Tibial artery (tissue), 4 donors: ENCODE data around the gene FLNA.

Source experiments
- DNase-seq, 2 donors: peaks; one replicate each; pipeline ENCODE4 v3.0.0-alpha.2; 2019
- H3K27ac ChIP-seq, 2 donors: fragments of 200-600 bp; sonication (generic) in 1 of 2; 1 replicate in 1 of 2; 2 replicates in 1 of 2; pipeline ENCODE4 v1.5.1; 2018 to 2019; ENCODE audit warnings: mild to moderate bottlenecking in 1 of 2
- H3K27me3 ChIP-seq, 2 donors: fragments of 200-600 bp; sonication (generic) in 1 of 2; one replicate each; pipeline versions ENCODE4 v1.5.1 to v1.6.0; 2016 to 2019
- H3K36me3 ChIP-seq, 3 donors: fragments of 200-600 bp; sonication (generic) in 2 of 3; one replicate each; pipeline ENCODE4 v1.5.1; 2016 to 2019; ENCODE audit warnings: mild to moderate bottlenecking in 2 of 3
- H3K4me1 ChIP-seq, 4 donors: fragments of 200-600 bp; sonication (generic) in 2 of 4; 1 replicate in 3 of 4; 2 replicates in 1 of 4; pipeline ENCODE4 v1.5.1; 2016 to 2019
- H3K4me3 ChIP-seq, 2 donors: fragments of 200-600 bp; sonication (generic) in 1 of 2; 1 replicate in 1 of 2; 2 replicates in 1 of 2; pipeline ENCODE4 v1.5.1; 2018 to 2019; ENCODE audit warnings: mild to moderate bottlenecking in 2 of 2
- H3K9me3 ChIP-seq, 3 donors: fragments of 200-600 bp; sonication (generic) in 1 of 3; one replicate each; pipeline ENCODE4 v1.5.1; 2016 to 2019
- intact Hi-C: fragments of 100-400 bp; cut with DNase I; formaldehyde crosslinking; loops from one replicate; pipeline ENCODE4 v1.15.0; 2023; ENCODE audit warnings: low total_unique reads
- TF ChIP-seq, protein P1 (sequence below), 2 experiments: fragments of 200-600 bp in 1 of 2; fragments of 450-650 bp in 1 of 2; IDR thresholded peaks; one replicate each; pipeline ENCODE4 v1.5.1; 2017 to 2019; ENCODE audit warnings: antibody characterized with exemption in 2 of 2, mild to moderate bottlenecking in 1 of 2, moderate library complexity in 1 of 2

Gene FLNA

DNA sequence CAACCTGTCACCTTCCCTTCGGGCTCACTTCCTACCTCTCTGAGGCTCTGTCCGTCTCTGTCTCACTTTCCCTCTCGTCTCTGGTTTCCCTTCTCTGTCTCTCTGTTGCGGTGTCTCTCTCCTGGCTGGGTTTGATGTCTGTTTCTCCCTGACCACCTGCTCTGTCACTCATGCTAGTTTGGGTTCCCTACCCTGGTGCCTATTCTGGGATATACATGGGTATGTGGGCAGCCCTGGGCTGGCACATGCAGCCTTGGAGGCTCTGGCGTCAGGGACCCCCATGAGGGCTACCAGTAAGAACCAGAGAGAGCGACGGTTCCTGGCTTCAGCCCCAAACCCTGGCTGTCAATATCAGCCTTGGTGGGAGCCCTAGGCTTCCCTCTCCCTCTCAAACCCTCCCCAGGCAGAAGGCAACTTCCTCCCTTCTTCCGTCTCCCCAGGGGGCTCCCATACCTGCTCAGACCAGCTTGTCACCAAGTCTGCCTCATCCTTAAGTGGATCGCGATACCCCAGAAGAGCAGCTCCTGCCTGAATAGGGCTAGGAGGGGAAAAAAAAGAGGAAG lies 34.3 kb upstream of the FLNA start:
- intact Hi-C loops = no loop called here
- Histone ChIP-seq H3K4me3 (peak overlapping the region; percentile 46 to 51), H3K36me3 (peaks cover 0 to 7% (median 0%) of the 10 kb centered on the region in 3 donors), H3K4me1 (peaks cover 0 to 26% (median 5%) of the 10 kb centered on the region in 4 donors), H3K27ac (peak overlapping the region; percentile 72 to 81), H3K9me3 (no peaks in the 10 kb centered on the region), H3K27me3 (no peaks in the 10 kb centered on the region)
- TF ChIP-seq, protein P1, sequence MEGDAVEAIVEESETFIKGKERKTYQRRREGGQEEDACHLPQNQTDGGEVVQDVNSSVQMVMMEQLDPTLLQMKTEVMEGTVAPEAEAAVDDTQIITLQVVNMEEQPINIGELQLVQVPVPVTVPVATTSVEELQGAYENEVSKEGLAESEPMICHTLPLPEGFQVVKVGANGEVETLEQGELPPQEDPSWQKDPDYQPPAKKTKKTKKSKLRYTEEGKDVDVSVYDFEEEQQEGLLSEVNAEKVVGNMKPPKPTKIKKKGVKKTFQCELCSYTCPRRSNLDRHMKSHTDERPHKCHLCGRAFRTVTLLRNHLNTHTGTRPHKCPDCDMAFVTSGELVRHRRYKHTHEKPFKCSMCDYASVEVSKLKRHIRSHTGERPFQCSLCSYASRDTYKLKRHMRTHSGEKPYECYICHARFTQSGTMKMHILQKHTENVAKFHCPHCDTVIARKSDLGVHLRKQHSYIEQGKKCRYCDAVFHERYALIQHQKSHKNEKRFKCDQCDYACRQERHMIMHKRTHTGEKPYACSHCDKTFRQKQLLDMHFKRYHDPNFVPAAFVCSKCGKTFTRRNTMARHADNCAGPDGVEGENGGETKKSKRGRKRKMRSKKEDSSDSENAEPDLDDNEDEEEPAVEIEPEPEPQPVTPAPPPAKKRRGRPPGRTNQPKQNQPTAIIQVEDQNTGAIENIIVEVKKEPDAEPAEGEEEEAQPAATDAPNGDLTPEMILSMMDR (IDR thresholded peaks at IDR 0.05) = no peak
- DNase-seq = no peak

DNA sequence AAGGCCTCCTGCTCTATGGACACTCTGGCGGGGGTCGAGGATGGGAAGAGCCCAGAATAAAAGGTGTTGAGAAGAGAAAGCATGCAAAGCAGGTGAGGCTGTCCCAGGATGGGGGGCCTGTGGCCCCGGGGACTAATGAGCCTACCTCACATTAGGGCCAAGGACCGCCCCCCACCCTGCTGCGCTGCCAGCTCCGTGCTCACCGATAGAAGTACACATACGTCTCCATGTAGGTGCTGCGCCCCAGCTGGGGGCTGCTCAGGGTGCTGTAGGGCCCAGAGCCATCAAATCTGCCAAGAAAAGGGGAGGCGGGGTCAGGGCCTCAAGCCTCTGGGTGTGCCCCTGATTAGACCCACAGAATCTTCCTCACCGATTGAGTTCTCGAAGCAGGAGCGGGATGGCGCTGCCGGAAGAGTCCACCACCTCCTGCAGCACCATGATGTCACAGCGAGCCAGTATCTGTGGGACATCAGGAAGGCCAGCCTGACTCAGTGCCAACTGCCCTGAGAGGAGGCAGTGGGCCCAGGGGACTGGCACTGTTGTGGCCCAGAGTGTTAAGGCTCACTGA lies 30.3 kb upstream of the FLNA start:
- H3K27me3 ChIP-seq = no peaks in the 10 kb centered on the region
- no peak overlapping the region for H3K4me3 ChIP-seq
- H3K4me1 ChIP-seq = peaks cover 0 to 18% (median 10%) of the 10 kb centered on the region in 4 donors
- peaks cover 7 to 17% (median 16%) of the 10 kb centered on the region in 3 donors for H3K36me3 ChIP-seq
- DNase-seq = peak in 1 of 2 donors; percentile 33
- intact Hi-C loops = loop anchor here (5.0 kb wide), 1 partner anchor 128 kb away; no protein-coding TSS in a partner anchor
- no peak overlapping the region for H3K27ac ChIP-seq
- TF ChIP-seq, protein P1 (IDR thresholded peaks at IDR 0.05) = no peak
- H3K9me3 ChIP-seq = no peaks in the 10 kb centered on the region

DNA sequence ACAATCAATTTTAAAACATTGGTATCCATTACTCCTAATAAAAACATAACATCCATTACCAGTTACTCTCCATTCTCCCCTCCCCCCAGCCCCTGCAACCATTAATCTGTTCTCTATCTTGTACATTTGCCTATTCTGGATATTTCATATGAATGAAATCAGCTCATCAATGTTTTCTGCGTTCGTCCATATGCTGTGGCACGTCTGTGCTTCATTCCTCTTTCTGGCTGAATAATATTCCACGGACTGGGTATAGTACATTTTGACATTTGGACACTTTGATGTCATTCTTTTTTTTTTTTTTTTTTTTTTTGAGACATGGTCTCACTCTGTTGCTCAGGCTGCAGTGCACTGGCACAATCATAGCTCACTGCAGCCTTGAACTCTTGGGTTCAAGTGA lies 29.4 kb upstream of the FLNA start:
- peaks cover 15 to 24% (median 23%) of the 10 kb centered on the region in 3 donors for H3K36me3 ChIP-seq
- intact Hi-C loops = loop anchor here (5.0 kb wide), 1 partner anchor 128 kb away; no protein-coding TSS in a partner anchor
- H3K9me3 ChIP-seq = no peaks in the 10 kb centered on the region
- no peak overlapping the region for H3K4me3 ChIP-seq
- H3K4me1 ChIP-seq = peaks cover 0 to 22% (median 14%) of the 10 kb centered on the region in 4 donors
- TF ChIP-seq, protein P1 (IDR thresholded peaks at IDR 0.05) = no peak
- DNase-seq = no peak
- H3K27ac ChIP-seq = no peak overlapping the region
- no peaks in the 10 kb centered on the region for H3K27me3 ChIP-seq

DNA sequence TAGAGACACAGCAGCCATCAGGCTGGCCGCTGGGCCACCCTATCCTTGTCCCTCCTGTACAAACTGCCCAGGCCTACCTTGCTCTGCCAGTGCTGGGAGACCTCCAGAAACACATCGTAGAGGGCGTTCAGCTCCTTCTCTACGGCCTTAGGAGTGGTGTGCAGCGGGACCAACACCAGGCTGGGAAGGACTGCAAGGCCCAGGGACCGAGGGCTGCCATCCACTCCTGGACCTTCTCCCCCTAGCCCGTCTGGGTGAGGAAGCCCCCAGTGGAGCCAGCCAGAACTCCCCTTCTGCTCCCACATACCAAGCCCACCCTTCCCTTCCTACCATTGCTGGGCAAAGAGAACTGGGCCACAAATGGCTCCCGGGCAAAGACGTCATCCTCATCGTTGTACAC lies 28.8 kb upstream of the FLNA start:
- TF ChIP-seq, protein P1 (IDR thresholded peaks at IDR 0.05) = no peak
- intact Hi-C loops = loop anchor here (5.0 kb wide), 1 partner anchor 129 kb away; no protein-coding TSS in a partner anchor

DNA sequence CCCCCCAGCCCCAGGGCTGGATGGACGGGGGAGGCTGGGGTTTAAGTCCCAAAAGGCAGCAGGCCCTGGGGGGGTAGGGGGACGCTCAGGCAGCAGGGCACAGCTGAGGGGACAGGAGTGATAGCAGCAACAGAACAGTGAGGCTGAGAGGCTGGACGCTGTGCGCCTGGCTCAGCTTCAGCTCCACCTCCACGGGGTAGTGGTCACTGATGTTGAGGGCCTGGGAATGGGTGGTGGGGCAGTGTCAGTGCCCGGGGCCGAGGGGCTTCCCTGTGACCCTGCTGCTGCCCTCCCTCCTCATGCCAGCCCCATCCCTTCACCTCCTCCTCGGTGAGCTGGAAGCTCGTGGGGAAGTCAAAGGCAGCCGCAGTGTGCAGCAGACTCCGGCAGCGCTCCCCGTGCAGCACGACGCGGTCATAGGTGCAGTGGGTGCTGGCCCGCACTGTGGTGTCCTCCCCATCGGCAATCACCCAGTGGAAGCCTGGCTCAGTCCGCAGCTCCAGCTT lies 28.2 kb upstream of the FLNA start:
- no peak overlapping the region for H3K4me3 ChIP-seq
- TF ChIP-seq, protein P1 (IDR thresholded peaks at IDR 0.05) = no peak
- DNase-seq = peak in 1 of 2 donors; percentile 38
- peaks cover 15 to 24% (median 23%) of the 10 kb centered on the region in 3 donors for H3K36me3 ChIP-seq
- H3K27me3 ChIP-seq = no peaks in the 10 kb centered on the region
- H3K9me3 ChIP-seq = no peaks in the 10 kb centered on the region
- peaks cover 0 to 19% (median 12%) of the 10 kb centered on the region in 4 donors for H3K4me1 ChIP-seq
- H3K27ac ChIP-seq = no peak overlapping the region
- intact Hi-C loops = loop anchor here (5.0 kb wide), 1 partner anchor 130 kb away; no protein-coding TSS in a partner anchor

More for the DNA sequence above, 28.8 kb upstream of the FLNA start:
- Histone ChIP-seq H3K27ac (no peak overlapping the region), H3K27me3 (no peaks in the 10 kb centered on the region), H3K4me3 (no peak overlapping the region), H3K36me3 (peaks cover 15 to 24% (median 23%) of the 10 kb centered on the region in 3 donors), H3K4me1 (peaks cover 0 to 19% (median 14%) of the 10 kb centered on the region in 4 donors), H3K9me3 (no peaks in the 10 kb centered on the region)
- peak in 1 of 2 donors; percentile 45 for DNase-seq
